Spinal cord (tissue), 10 donors: ENCODE measurements around the gene TREML2. TPM values are rescaled to one million over a fixed set of nuclear protein-coding genes. Genes with fewer than 3 reads are reported as not detected.

Experiments used
- DNase-seq, 6 donors: peaks; one replicate each; pipeline versions ENCODE4 v3.0.0 to v3.0.0-alpha.2; 2013 to 2015; ENCODE audit warnings: low spot score in 6 of 6, low read depth in 4 of 6
- H3K27ac ChIP-seq: one replicate; pipeline ENCODE4 v1.5.1; 2013; ENCODE audit warnings: low read depth, low read length, control low read depth
- H3K27me3 ChIP-seq: one replicate; pipeline ENCODE4 v1.6.1; 2013; ENCODE audit warnings: low read length; ENCODE audit not compliant: control insufficient read depth, insufficient read depth
- H3K36me3 ChIP-seq: one replicate; pipeline ENCODE4 v1.6.1; 2013; ENCODE audit warnings: low read length; ENCODE audit not compliant: control insufficient read depth, insufficient read depth
- H3K4me1 ChIP-seq: one replicate; pipeline ENCODE4 v1.6.1; 2013; ENCODE audit warnings: low read length; ENCODE audit not compliant: control insufficient read depth, insufficient read depth
- H3K4me3 ChIP-seq: one replicate; pipeline ENCODE4 v1.5.1; 2013; ENCODE audit warnings: low read depth, low read length, control low read depth
- H3K9me3 ChIP-seq: one replicate; pipeline ENCODE4 v1.6.1; 2013; ENCODE audit warnings: low read length; ENCODE audit not compliant: control insufficient read depth, insufficient read depth
- WGBS: methylation state at CpG from one replicate; pipeline ENCODE4 v1.1.5; 2013; ENCODE audit warnings: missing lambda C conversion rate; ENCODE audit not compliant: insufficient coverage; 5-methylcytosine and 5-hydroxymethylcytosine counted together
- polyA plus RNA-seq, 2 donors: library from polyadenylated mRNA; unstranded; fragments of 120-200 nt; gene quantifications; one replicate each; pipeline ENCODE4 v1.2.1, GENCODE V29; 2013; ENCODE audit not compliant: insufficient read length in 2 of 2
- total RNA-seq, 2 donors: library from RNA; depleted of rRNA in 1 of 2; stranded (reverse); fragments of 120-200 nt in 1 of 2; fragments of >200 nt in 1 of 2; gene quantifications; one replicate each; pipeline versions ENCODE4 v1.2.3 to v1.2.4, GENCODE V29; 2013 to 2014
- donor health status: healthy.

The TREML2 gene
- total and polyA plus RNA-seq, 4 donors, result 0.11 to 0.40 TPM; not detected in 2

DNA sequence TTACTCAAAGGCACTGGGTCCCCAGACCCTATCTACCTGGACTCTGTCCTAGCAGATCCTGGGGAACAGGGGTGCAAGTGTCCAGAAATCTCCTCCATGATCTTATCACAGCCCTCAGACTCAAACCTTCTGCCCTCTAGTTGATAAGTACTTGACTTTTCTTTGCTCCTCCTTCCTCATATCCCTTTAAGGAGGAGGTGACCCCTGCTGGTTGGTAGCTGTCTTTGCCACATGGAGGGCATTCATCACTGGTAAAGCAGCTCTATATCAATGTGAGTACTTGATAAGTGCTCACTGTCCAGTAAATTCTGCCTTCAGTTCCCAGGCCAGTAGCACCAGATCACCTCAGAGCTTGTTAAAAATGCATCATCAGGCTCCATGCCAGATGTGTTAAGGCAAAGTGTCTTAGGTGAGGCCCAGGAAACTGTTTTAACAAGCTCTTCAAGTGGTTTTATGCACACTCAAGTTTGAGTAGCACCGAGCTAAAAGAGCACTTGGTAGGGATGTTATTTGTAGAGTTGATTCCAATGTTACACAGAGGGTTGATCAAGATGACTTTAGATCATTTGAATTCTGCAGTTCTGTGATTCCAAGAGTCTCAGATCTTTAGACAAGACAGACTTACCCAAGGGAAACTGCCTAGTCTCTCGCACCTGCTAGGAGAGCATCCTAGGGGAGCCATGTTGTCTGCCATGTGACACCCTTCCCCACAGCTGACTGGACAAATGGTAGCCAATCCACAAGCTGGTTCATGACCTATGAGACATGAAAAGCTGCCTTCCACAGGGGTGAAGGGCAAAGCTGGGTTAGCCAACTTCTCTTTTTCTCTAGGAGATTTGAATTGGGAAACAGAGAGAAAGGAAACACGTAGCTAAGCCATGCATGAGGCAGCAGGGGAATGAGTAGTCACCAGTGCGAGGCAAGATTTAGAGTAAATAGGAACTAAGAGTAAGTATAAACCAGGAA is 18.6 kb downstream of the TREML2 start:
- no peaks in the 10 kb centered on the region for H3K9me3 ChIP-seq
- H3K4me3 ChIP-seq, result no peak overlapping the region
- H3K4me1 ChIP-seq, result no peaks in the 10 kb centered on the region
- no peaks in the 10 kb centered on the region for H3K27me3 ChIP-seq
- DNase-seq, result peak in 1 of 6 donors; percentile 22
- no peak overlapping the region for H3K27ac ChIP-seq
- no peaks in the 10 kb centered on the region for H3K36me3 ChIP-seq
- 91% methylated on average over 3 of the region's 4 CpGs for WGBS

DNA sequence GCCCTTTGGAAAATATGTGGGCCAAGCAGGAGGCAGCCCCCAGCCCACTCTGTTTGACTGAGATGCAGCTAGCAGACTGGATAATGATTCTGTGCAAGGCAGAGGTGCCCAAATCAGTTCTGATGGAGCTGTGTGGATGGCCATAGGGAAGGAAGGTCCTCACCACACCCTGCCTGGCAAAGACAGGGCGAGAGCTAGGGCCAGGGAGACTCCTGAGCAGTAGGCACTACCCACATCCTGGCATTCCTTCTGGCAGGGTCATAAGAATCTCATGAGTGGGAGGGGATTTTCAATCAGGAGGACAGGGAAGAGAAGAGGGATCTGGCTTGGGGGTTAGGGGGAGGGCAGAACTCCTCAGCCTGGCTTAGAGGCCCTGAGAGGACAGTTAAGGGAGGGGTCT is 19.4 kb downstream of the TREML2 start:
- Histone ChIP-seq H3K9me3 (no peaks in the 10 kb centered on the region), H3K4me3 (no peak overlapping the region), H3K27me3 (no peaks in the 10 kb centered on the region), H3K36me3 (no peaks in the 10 kb centered on the region), H3K27ac (no peak overlapping the region), H3K4me1 (no peaks in the 10 kb centered on the region)
- DNase-seq, result no peak
- 80% methylated on average over 1 of the region's 1 CpG for WGBS

DNA sequence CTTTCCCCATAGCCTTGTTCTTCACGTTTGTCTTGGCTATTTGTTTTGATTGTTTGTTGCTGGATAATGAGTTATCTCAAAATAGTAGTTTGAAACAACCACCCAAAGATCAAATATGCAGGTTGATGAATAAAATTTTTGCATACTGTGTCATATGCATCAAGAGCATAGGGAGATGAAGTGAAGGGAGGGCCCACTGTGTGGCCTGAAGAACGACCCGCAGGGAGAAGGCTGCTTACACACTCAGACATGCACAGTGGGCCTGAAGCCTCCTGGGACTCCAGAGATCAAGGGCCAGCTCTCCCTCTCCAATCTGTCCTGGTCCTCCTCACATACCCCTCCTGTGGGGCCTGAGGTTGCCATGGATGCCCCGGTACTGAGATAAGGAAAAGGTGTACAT is 21.8 kb downstream of the TREML2 start:
- Histone ChIP-seq H3K4me1 (no peaks in the 10 kb centered on the region), H3K9me3 (no peaks in the 10 kb centered on the region), H3K27ac (no peak overlapping the region), H3K4me3 (no peak overlapping the region), H3K36me3 (no peaks in the 10 kb centered on the region), H3K27me3 (no peaks in the 10 kb centered on the region)
- DNase-seq, result no peak
- WGBS, result no CpG with 5 or more reads among the region's 4 CpGs

DNA sequence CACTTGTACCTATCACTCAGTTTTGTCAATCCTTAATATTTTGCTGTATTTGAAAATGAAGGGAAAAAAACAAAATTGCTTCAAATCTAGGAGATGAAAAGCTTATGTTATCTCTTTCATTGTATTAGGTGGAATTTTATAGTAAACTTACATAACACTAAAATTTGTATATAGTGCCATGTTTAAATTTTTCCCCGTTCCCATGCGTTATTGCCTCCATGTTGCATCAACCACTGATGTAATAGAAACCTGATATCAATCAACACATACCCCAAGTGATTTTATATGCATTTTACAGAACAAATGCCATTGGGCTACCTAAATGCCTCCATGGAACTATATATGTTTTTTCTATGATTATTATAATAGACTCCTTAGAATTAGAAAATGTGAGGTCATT is 23.3 kb downstream of the TREML2 start:
- no peaks in the 10 kb centered on the region for H3K4me1 ChIP-seq
- WGBS, result no CpG with 5 or more reads among the region's 2 CpGs
- no peaks in the 10 kb centered on the region for H3K36me3 ChIP-seq
- no peak overlapping the region for H3K4me3 ChIP-seq
- no peak overlapping the region for H3K27ac ChIP-seq
- H3K27me3 ChIP-seq, result no peaks in the 10 kb centered on the region
- DNase-seq, result no peak
- no peaks in the 10 kb centered on the region for H3K9me3 ChIP-seq

DNA sequence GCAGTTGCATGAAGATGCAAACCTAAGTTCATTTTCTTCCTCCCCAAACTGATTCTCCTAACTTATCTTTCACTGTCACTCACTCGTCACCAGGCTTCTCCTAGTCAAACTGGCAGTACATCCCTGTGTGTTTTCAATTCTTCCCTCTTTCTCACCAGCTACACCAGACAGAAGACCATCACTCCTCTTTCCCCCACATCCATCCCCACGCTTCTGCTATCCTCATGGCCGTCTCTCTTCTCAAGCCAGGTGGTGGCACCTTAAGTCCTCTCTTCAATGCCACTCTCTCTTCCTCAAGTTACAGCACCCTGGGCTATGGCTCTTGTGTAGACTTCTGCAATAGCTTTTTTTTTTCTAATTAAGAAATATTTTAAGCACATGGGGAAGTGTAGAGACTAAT is 23.7 kb downstream of the TREML2 start:
- H3K9me3 ChIP-seq, result no peaks in the 10 kb centered on the region
- no peaks in the 10 kb centered on the region for H3K27me3 ChIP-seq
- H3K27ac ChIP-seq, result no peak overlapping the region
- no peak overlapping the region for H3K4me3 ChIP-seq
- 85% methylated on average over 3 of the region's 3 CpGs for WGBS
- no peaks in the 10 kb centered on the region for H3K4me1 ChIP-seq
- H3K36me3 ChIP-seq, result no peaks in the 10 kb centered on the region
- no peak for DNase-seq

DNA sequence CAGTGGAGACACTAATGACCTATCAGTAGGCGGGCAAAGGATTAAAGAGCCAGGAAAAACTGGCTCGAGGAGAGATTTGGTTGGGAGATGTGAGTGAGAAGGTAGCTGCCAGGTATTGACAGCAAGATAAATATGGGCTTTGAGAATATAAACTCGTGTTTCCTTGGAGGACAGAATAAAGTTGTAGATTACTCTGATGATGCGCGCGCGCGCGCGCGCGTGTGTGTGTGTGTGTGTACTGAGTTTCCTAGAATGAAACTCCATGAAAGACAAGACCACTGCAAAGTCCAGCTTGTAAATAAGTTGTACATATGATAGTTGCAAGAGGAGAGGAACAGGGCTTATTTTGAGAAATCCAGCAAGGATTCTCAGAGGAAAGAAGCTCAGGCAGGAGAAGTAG is 24.8 kb downstream of the TREML2 start:
- no peak overlapping the region for H3K27ac ChIP-seq
- H3K4me3 ChIP-seq, result no peak overlapping the region
- H3K27me3 ChIP-seq, result no peaks in the 10 kb centered on the region
- H3K9me3 ChIP-seq, result no peaks in the 10 kb centered on the region
- no peaks in the 10 kb centered on the region for H3K36me3 ChIP-seq
- DNase-seq, result no peak
- 93% methylated on average over 12 of the region's 12 CpGs for WGBS
- no peaks in the 10 kb centered on the region for H3K4me1 ChIP-seq

DNA sequence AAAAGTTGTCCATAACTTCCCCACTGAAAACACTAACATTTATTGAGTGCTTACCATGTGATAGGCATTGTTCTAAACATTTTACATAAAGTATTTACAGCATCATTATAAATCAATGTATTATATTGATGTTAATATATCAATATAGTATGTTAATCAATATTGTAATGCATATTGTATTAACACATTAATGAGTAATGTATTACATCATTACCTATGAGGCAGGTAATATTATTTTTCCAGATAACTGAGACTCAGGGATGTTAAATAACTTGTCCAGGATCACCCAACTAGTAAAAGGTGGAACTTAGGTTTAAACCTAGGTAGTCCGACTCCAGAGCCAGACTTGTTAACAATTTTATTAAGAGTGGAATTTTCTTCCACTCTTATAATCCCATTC is 25.9 kb downstream of the TREML2 start:
- no CpG with 5 or more reads among the region's 1 CpG for WGBS
- no peaks in the 10 kb centered on the region for H3K9me3 ChIP-seq
- no peak overlapping the region for H3K27ac ChIP-seq
- H3K4me1 ChIP-seq, result no peaks in the 10 kb centered on the region
- DNase-seq, result no peak
- no peaks in the 10 kb centered on the region for H3K27me3 ChIP-seq
- no peak overlapping the region for H3K4me3 ChIP-seq
- no peaks in the 10 kb centered on the region for H3K36me3 ChIP-seq

DNA sequence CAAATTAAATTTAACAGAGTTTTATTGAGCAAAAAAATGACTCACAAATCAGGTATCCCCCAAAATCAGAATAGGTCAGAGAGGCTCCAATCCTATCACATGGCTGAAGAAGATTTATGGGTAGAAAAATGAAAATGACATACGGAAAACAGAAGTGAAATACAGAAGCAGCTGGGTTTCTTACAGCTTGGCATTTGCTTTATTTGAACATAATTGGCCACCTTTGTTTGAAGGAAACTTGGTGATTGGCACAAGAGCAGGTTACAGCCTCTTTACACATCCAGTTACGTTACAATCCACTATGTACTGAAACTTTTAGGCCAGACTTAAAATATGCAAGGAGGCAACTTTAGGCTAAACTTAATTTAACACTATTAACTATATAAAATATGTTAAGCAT is 26.3 kb downstream of the TREML2 start:
- WGBS, result 100% methylated on average over 1 of the region's 2 CpGs

DNA sequence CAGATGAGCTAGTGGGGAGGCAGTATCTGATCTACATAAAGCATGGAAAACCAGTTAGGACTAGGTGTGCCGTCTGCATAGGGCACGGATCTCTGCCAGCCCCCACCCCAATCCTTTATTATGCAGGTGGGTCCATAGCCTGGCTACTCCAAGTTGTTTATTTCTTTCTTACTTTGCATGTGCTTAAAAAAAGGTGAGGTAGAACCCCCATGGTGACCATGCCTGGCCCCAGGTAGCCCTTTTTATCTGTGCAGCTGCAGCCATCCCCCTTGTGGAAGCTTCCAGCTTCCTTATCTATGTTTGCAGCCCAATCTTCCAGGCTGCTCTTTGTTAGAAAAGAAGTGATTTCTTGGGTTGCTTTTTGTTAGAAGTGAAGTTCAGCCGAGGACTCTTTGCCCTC is 29.0 kb downstream of the TREML2 start:
- no peak for DNase-seq
- 100% methylated on average over 1 of the region's 3 CpGs for WGBS
- H3K4me3 ChIP-seq, result no peak overlapping the region

More for the DNA sequence above, 26.3 kb downstream of the TREML2 start:
- Histone ChIP-seq H3K4me1 (no peaks in the 10 kb centered on the region), H3K27ac (no peak overlapping the region), H3K27me3 (no peaks in the 10 kb centered on the region), H3K4me3 (no peak overlapping the region), H3K36me3 (no peaks in the 10 kb centered on the region), H3K9me3 (no peaks in the 10 kb centered on the region)
- no peak for DNase-seq

DNA sequence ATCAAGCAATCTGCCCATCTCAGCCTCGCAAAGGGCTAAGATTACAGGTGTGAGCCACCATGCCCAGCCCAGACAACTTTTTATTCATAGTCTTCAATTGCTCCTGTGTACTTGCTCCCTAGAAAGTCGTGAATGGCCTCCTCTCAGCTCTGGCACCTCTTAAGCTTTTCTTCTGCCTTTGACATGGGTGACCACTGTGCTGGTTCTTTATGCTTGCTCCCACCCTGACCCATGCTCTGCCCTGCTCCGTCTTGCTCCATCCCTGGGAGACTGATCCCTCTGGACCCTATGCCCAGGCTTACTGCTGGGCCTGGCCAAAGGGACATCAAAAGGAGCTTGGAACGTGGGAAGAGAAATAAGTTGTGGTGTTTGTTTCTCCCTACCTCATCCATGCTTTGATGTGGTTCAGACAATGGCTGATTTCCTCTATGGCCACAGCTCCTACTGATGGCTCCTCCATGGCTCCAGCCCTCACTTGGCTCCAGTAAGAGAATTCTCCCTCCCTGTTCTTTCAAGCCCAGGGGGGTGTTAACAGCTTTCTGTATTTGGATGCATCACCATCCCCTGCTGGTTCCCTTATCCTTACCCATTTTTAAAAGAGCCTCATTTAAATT is 30.3 kb downstream of the TREML2 start:
- Histone ChIP-seq H3K9me3 (no peaks in the 10 kb centered on the region), H3K36me3 (no peaks in the 10 kb centered on the region), H3K4me3 (no peak overlapping the region), H3K27me3 (no peaks in the 10 kb centered on the region), H3K27ac (no peak overlapping the region), H3K4me1 (no peaks in the 10 kb centered on the region)
- no peak for DNase-seq
- 71% methylated on average over 3 of the region's 4 CpGs for WGBS

More for the DNA sequence above, 29.0 kb downstream of the TREML2 start:
- no peaks in the 10 kb centered on the region for H3K36me3 ChIP-seq
- H3K9me3 ChIP-seq, result no peaks in the 10 kb centered on the region
- no peaks in the 10 kb centered on the region for H3K4me1 ChIP-seq
- H3K27ac ChIP-seq, result no peak overlapping the region
- H3K27me3 ChIP-seq, result no peaks in the 10 kb centered on the region
